HAP-1 (cell line): ENCODE data around the gene RBFOX1.

Source experiments
- DNase-seq, 2 experiments: peaks; one replicate each; pipeline ENCODE4 v3.0.0-alpha.2; 2016 to 2020; ENCODE audit warnings: low spot score in 2 of 2
- H3K27me3 ChIP-seq: fragments of 250-450 bp; sonication (Bioruptor Pico); 2 replicates; pipeline ENCODE4 v1.5.1; 2020; ENCODE audit warnings: low read depth, mild to moderate bottlenecking, moderate library complexity
- H3K36me3 ChIP-seq: fragments of 250-450 bp; sonication (Bioruptor Pico); replicated peaks from 2 replicates; pipeline ENCODE4 v1.5.1; 2020; ENCODE audit warnings: mild to moderate bottlenecking
- H3K4me1 ChIP-seq: fragments of 250-450 bp; sonication (Bioruptor Pico); 2 replicates; pipeline ENCODE4 v1.5.1; 2020; ENCODE audit warnings: mild to moderate bottlenecking
- H3K4me3 ChIP-seq: fragments of 250-450 bp; sonication (Bioruptor Pico); 2 replicates; pipeline ENCODE4 v1.5.1; 2020; ENCODE audit warnings: mild to moderate bottlenecking, moderate library complexity
- H3K9me3 ChIP-seq: fragments of 250-450 bp; sonication (Bioruptor Pico); 2 replicates; pipeline ENCODE4 v1.5.1; 2020; ENCODE audit warnings: mild to moderate bottlenecking, moderate library complexity
- in situ Hi-C: fragments of 300-500 bp; cut with MboI; formaldehyde crosslinking; loops from 3 replicates; pipeline ENCODE4 v1.14.3; 2020; ENCODE audit warnings: low sequenced_read_pairs, inconsistent platforms, mixed read lengths

Gene RBFOX1

GRCh38 chr16:7503666-7504065 lies 171.0 kb downstream of the RBFOX1 start:
- Histone ChIP-seq H3K36me3 (no peaks in the 10 kb centered on the region), H3K27me3 (no peaks in the 10 kb centered on the region), H3K9me3 (no peaks in the 10 kb centered on the region), H3K4me1 (no peaks in the 10 kb centered on the region), H3K4me3 (no peak overlapping the region)
- no peak for DNase-seq
- in situ Hi-C loops: no loop called here

GRCh38 chr16:7504844-7505243 lies 172.2 kb downstream of the RBFOX1 start:
- in situ Hi-C loops: no loop called here
- no peak for DNase-seq
- H3K36me3 ChIP-seq: no peaks in the 10 kb centered on the region
- no peaks in the 10 kb centered on the region for H3K4me1 ChIP-seq
- H3K27me3 ChIP-seq: no peaks in the 10 kb centered on the region
- no peaks in the 10 kb centered on the region for H3K9me3 ChIP-seq
- no peak overlapping the region for H3K4me3 ChIP-seq

- Histone ChIP-seq H3K4me3 (no peak overlapping the region), H3K36me3 (no peaks in the 10 kb centered on the region), H3K4me1 (no peaks in the 10 kb centered on the region), H3K27me3 (no peaks in the 10 kb centered on the region), H3K9me3 (no peaks in the 10 kb centered on the region)
- in situ Hi-C loops: no loop called here
- DNase-seq: no peak
Measured at GRCh38 chr16:7505495-7505894, 172.8 kb downstream of the RBFOX1 start.

- in situ Hi-C loops: no loop called here
- H3K4me3 ChIP-seq: no peak overlapping the region
- H3K36me3 ChIP-seq: no peaks in the 10 kb centered on the region
Measured at GRCh38 chr16:7506363-7506762, 173.7 kb downstream of the RBFOX1 start.

GRCh38 chr16:7508656-7509055 lies 176.0 kb downstream of the RBFOX1 start:
- Histone ChIP-seq H3K4me3 (no peak overlapping the region), H3K36me3 (no peaks in the 10 kb centered on the region), H3K27me3 (no peaks in the 10 kb centered on the region), H3K9me3 (no peaks in the 10 kb centered on the region), H3K4me1 (no peaks in the 10 kb centered on the region)
- in situ Hi-C loops: no loop called here
- DNase-seq: no peak

More at GRCh38 chr16:7506363-7506762, 173.7 kb downstream of the RBFOX1 start:
- H3K4me1 ChIP-seq: no peaks in the 10 kb centered on the region
- no peaks in the 10 kb centered on the region for H3K27me3 ChIP-seq
- no peak for DNase-seq
- H3K9me3 ChIP-seq: no peaks in the 10 kb centered on the region

- Histone ChIP-seq H3K4me3 (no peak overlapping the region), H3K9me3 (no peaks in the 10 kb centered on the region), H3K4me1 (no peaks in the 10 kb centered on the region), H3K27me3 (no peaks in the 10 kb centered on the region), H3K36me3 (no peaks in the 10 kb centered on the region)
- DNase-seq: no peak
- in situ Hi-C loops: no loop called here
Measured at GRCh38 chr16:7509963-7510601, 177.4 kb downstream of the RBFOX1 start.

GRCh38 chr16:7511549-7512260 lies 179.1 kb downstream of the RBFOX1 start:
- Histone ChIP-seq H3K27me3 (no peaks in the 10 kb centered on the region), H3K4me1 (no peaks in the 10 kb centered on the region), H3K36me3 (no peaks in the 10 kb centered on the region), H3K9me3 (no peaks in the 10 kb centered on the region), H3K4me3 (no peak overlapping the region)
- in situ Hi-C loops: no loop called here
- DNase-seq: no peak

GRCh38 chr16:7512503-7512902 lies 179.9 kb downstream of the RBFOX1 start:
- in situ Hi-C loops: no loop called here
- Histone ChIP-seq H3K9me3 (no peaks in the 10 kb centered on the region), H3K36me3 (no peaks in the 10 kb centered on the region), H3K4me3 (no peak overlapping the region), H3K27me3 (no peaks in the 10 kb centered on the region), H3K4me1 (no peaks in the 10 kb centered on the region)
- no peak for DNase-seq

GRCh38 chr16:7513429-7513828 lies 180.8 kb downstream of the RBFOX1 start:
- no peak overlapping the region for H3K4me3 ChIP-seq
- in situ Hi-C loops: no loop called here
- peak in 1 of 2 experiments; percentile 17 for DNase-seq

GRCh38 chr16:7515543-7515942 lies 182.9 kb downstream of the RBFOX1 start:
- H3K36me3 ChIP-seq: no peaks in the 10 kb centered on the region
- in situ Hi-C loops: no loop called here

More at GRCh38 chr16:7513429-7513828, 180.8 kb downstream of the RBFOX1 start:
- Histone ChIP-seq H3K36me3 (no peaks in the 10 kb centered on the region), H3K27me3 (no peaks in the 10 kb centered on the region), H3K4me1 (no peaks in the 10 kb centered on the region), H3K9me3 (no peaks in the 10 kb centered on the region)

GRCh38 chr16:7517496-7517895 lies 184.9 kb downstream of the RBFOX1 start:
- Histone ChIP-seq H3K4me3 (no peak overlapping the region), H3K4me1 (no peaks in the 10 kb centered on the region), H3K9me3 (no peaks in the 10 kb centered on the region), H3K36me3 (no peaks in the 10 kb centered on the region), H3K27me3 (no peaks in the 10 kb centered on the region)
- in situ Hi-C loops: no loop called here
- DNase-seq: no peak

More at GRCh38 chr16:7515543-7515942, 182.9 kb downstream of the RBFOX1 start:
- H3K4me3 ChIP-seq: no peak overlapping the region
- no peaks in the 10 kb centered on the region for H3K4me1 ChIP-seq
- DNase-seq: no peak
- H3K9me3 ChIP-seq: no peaks in the 10 kb centered on the region
- no peaks in the 10 kb centered on the region for H3K27me3 ChIP-seq

GRCh38 chr16:7518158-7518557 lies 185.5 kb downstream of the RBFOX1 start:
- DNase-seq: no peak
- in situ Hi-C loops: no loop called here
- H3K4me3 ChIP-seq: no peak overlapping the region
- H3K27me3 ChIP-seq: no peaks in the 10 kb centered on the region
- no peaks in the 10 kb centered on the region for H3K9me3 ChIP-seq
- no peaks in the 10 kb centered on the region for H3K4me1 ChIP-seq
- no peaks in the 10 kb centered on the region for H3K36me3 ChIP-seq

- Histone ChIP-seq H3K36me3 (no peaks in the 10 kb centered on the region), H3K4me1 (no peaks in the 10 kb centered on the region), H3K9me3 (no peaks in the 10 kb centered on the region), H3K27me3 (no peaks in the 10 kb centered on the region), H3K4me3 (no peak overlapping the region)
- DNase-seq: no peak
- in situ Hi-C loops: no loop called here
Measured at GRCh38 chr16:7521834-7522233, 189.2 kb downstream of the RBFOX1 start.

- no peak for DNase-seq
- no peak overlapping the region for H3K4me3 ChIP-seq
- no peaks in the 10 kb centered on the region for H3K4me1 ChIP-seq
- in situ Hi-C loops: no loop called here
- H3K9me3 ChIP-seq: no peaks in the 10 kb centered on the region
- no peaks in the 10 kb centered on the region for H3K36me3 ChIP-seq
- no peaks in the 10 kb centered on the region for H3K27me3 ChIP-seq
Measured at GRCh38 chr16:7524419-7524818, 191.8 kb downstream of the RBFOX1 start.
